OCI-LY3 (cell line): ENCODE measurements around the gene SLC25A39.

ENCODE experiments used
- EZH2phosphoT487 ChIP-seq: fragments of 200-600 bp; shearing (Covaris generic); IDR thresholded peaks from 2 replicates; pipeline ENCODE4 v1.6.1; 2018; ENCODE audit warnings: antibody characterized with exemption, mixed run types, low read depth
- TF ChIP-seq, protein P1 (sequence below): fragments of 200-600, 300-600 bp; sonication (generic); IDR thresholded peaks from 2 replicates; pipeline ENCODE4 v1.5.1; 2014; ENCODE audit warnings: antibody characterized with exemption, low read length, low read depth

GRCh38 chr17:44372036-44372435 is 47.4 kb upstream of the SLC25A39 start:
- TF ChIP-seq EZH2phosphoT487, result no peak
- TF ChIP-seq, protein P1, sequence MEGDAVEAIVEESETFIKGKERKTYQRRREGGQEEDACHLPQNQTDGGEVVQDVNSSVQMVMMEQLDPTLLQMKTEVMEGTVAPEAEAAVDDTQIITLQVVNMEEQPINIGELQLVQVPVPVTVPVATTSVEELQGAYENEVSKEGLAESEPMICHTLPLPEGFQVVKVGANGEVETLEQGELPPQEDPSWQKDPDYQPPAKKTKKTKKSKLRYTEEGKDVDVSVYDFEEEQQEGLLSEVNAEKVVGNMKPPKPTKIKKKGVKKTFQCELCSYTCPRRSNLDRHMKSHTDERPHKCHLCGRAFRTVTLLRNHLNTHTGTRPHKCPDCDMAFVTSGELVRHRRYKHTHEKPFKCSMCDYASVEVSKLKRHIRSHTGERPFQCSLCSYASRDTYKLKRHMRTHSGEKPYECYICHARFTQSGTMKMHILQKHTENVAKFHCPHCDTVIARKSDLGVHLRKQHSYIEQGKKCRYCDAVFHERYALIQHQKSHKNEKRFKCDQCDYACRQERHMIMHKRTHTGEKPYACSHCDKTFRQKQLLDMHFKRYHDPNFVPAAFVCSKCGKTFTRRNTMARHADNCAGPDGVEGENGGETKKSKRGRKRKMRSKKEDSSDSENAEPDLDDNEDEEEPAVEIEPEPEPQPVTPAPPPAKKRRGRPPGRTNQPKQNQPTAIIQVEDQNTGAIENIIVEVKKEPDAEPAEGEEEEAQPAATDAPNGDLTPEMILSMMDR, result no peak
